Activated B cell treated with CpG ODN at 0.5 μM for 24 hours (primary cell): Measurements from ENCODE around the gene SERPIND1. TPM values are rescaled to one million over a fixed set of nuclear protein-coding genes. Genes with fewer than 3 reads are reported as not detected.

ENCODE experiments used
- ATAC-seq: fragments of 200-7000 bp; cut with Tn5 transposase; one replicate; pipeline ENCODE4 v1.10.0; 2021; ENCODE audit warnings: low read depth, mild to moderate bottlenecking, moderate library complexity
- CTCF ChIA-PET: fragments of 350-600 bp; sonication (Branson Sonifier 250); formaldehyde crosslinking; loops from one replicate; lab custom pipeline; 2021; ENCODE audit warnings: antibody characterized with exemption; lab: Charles Lee
- POLR2A ChIA-PET: fragments of 350-600 bp; sonication (Branson Sonifier 250); formaldehyde crosslinking; loops from one replicate; lab custom pipeline; 2021; ENCODE audit warnings: antibody characterized with exemption; lab: Charles Lee
- DNase-seq: peaks from one replicate; pipeline ENCODE4 v3.0.0; 2022
- H3K27ac Mint-ChIP-seq: one replicate; pipeline ENCODE4 v1.8.0; 2020; ENCODE audit warnings: mixed read lengths
- H3K27me3 Mint-ChIP-seq: one replicate; pipeline ENCODE4 v1.8.0; 2021; ENCODE audit warnings: mixed read lengths
- H3K36me3 Mint-ChIP-seq: one replicate; pipeline ENCODE4 v1.8.0; 2021; ENCODE audit warnings: low read depth, mixed read lengths
- H3K4me1 Mint-ChIP-seq: one replicate; pipeline ENCODE4 v1.8.0; 2021; ENCODE audit warnings: mixed read lengths
- H3K4me3 Mint-ChIP-seq: one replicate; pipeline ENCODE4 v1.8.0; 2020; ENCODE audit warnings: mild to moderate bottlenecking, mixed read lengths
- H3K9me3 Mint-ChIP-seq: one replicate; pipeline ENCODE4 v1.8.0; 2020; ENCODE audit warnings: mixed read lengths
- intact Hi-C: fragments of 100-400 bp; cut with micrococcal nuclease; formaldehyde crosslinking; loops from one replicate; pipeline ENCODE4 v1.15.1; 2024
- total RNA-seq: library from RNA; stranded (reverse); gene quantifications from 2 replicates; pipeline ENCODE4 v1.2.3, GENCODE V29; 2022
- TF ChIP-seq, protein P1 (sequence below): fragments of 200-600 bp; IDR thresholded peaks from one replicate; pipeline ENCODE4 v1.8.0; 2022; ENCODE audit warnings: antibody characterized with exemption, mild to moderate bottlenecking

Gene SERPIND1
- total RNA-seq, 1 donor from 2014 or later = not detected

DNA sequence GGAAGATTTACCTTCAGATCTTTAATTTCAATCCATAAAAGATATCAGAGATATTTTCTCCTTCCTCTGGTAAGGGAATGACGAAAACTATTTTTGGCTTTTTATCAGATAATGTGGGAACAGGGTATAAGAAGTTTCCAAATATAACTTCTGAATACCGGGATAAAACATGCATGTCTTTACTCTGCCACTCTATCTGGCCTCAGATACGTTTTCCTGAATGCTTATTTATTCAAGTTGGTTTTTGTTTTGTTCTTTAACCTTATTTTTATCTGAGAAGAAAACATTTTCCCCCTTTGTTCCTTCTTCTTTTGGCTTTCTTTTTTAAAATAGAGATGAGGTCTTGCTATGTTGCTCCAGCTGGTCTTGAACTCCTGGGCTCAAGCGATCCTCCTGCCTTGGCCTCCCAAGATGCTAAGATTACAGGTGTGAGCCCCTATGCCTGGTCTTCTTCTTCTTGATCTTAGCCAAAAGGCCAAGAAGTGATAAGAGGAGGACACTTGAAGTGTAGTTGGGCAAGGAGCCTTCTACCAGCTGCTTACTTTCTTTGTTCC is 1.5 kb downstream of the SERPIND1 start:
- Mint-ChIP-seq H3K4me3 (no peak overlapping the region), H3K9me3 (no peaks in the 10 kb centered on the region), H3K27me3 (no peaks in the 10 kb centered on the region), H3K36me3 (peaks cover 49% of the 10 kb centered on the region), H3K4me1 (no peaks in the 10 kb centered on the region), H3K27ac (no peak overlapping the region)
- intact Hi-C loops = no loop called here
- ChIA-PET CTCF (interaction anchor here (1.2 kb wide), 1 partner anchor 9 kb away, joined by 6 read pairs; no protein-coding TSS in a partner anchor), POLR2A (no interaction called here)
- ATAC-seq = no peak
- no peak for DNase-seq
- TF ChIP-seq, protein P1, sequence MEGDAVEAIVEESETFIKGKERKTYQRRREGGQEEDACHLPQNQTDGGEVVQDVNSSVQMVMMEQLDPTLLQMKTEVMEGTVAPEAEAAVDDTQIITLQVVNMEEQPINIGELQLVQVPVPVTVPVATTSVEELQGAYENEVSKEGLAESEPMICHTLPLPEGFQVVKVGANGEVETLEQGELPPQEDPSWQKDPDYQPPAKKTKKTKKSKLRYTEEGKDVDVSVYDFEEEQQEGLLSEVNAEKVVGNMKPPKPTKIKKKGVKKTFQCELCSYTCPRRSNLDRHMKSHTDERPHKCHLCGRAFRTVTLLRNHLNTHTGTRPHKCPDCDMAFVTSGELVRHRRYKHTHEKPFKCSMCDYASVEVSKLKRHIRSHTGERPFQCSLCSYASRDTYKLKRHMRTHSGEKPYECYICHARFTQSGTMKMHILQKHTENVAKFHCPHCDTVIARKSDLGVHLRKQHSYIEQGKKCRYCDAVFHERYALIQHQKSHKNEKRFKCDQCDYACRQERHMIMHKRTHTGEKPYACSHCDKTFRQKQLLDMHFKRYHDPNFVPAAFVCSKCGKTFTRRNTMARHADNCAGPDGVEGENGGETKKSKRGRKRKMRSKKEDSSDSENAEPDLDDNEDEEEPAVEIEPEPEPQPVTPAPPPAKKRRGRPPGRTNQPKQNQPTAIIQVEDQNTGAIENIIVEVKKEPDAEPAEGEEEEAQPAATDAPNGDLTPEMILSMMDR = no peak

DNA sequence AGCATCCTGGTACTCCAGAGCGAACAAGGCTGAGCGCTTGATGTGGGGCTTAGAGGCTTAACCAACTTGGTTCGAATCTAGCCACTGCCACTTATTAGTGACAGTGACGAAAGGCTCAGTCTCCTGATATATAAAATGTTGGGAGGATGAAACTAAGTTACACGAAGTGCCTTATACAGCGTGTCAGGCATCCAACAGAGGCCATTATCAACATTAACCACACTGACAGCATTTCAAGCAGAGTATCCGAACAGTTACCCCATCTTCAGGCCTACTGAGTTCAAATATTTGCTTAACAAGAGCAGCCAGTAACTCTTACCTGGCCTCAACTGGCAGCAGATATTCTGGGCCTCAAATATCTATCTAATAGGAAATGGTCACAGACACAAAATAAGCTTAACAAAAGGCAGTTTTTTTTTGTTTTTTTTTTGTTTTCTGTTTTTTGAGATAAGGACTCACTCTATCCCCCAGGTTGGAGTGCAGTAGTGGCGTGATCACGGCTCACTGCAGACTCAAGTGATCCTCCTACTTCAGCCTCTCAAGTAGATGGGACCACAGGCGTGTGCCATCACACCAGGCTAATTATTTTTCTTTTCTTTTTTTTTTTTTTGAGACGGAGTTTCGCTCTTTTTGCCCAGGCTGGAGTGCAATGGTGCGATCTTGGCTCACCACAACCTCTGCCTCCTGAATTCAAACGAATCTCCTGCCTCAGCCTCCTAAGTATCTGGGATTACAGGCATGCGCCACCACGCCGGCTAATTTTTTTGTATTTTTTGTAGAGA is 2.9 kb downstream of the SERPIND1 start:
- H3K27me3 Mint-ChIP-seq = no peaks in the 10 kb centered on the region
- ChIA-PET POLR2A (no interaction called here), CTCF (no interaction called here)
- H3K4me1 Mint-ChIP-seq = no peaks in the 10 kb centered on the region
- intact Hi-C loops = no loop called here
- H3K4me3 Mint-ChIP-seq = no peak overlapping the region
- DNase-seq (no peak), ATAC-seq (no peak)
- H3K36me3 Mint-ChIP-seq = peaks cover 47% of the 10 kb centered on the region
- H3K27ac Mint-ChIP-seq = no peak overlapping the region
- H3K9me3 Mint-ChIP-seq = no peaks in the 10 kb centered on the region
- TF ChIP-seq, protein P1 = no peak

DNA sequence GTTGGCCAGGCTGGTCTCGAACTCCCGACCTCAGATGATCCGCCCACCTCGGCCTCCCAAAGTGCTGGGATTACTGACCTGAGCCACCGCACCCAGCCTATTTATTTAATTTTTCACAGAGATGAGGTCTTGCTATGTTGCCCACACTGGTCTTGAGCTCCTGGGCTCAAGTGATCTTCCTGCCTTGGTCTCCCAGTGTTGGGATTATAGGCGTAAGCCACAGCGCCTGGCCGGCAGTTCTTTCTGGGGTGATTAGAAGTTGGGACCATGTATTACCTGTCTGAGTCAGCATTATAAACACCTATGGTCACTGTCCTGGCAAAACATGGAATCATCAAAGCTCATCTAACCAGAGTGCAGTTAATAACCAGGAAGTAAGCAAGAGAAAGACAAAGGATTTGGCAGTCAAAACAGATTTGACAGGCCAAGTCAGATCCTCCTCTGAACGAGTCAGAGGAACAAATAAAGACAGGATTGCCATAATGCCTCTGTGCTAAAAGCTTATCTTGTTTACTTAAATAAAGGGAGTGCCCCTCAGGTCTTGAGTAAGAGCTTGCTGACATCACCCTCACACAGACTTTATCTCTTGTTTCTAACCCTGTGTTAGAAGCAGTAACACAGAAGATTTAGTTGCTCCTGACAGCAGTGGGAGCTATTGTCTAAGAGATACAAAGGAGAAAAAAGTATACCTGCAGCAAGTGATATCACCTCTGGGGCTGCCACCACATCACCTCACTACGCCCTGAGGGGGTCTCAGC is 3.7 kb downstream of the SERPIND1 start:
- H3K4me3 Mint-ChIP-seq = no peak overlapping the region
- H3K27ac Mint-ChIP-seq = no peak overlapping the region
- H3K27me3 Mint-ChIP-seq = no peaks in the 10 kb centered on the region
- intact Hi-C loops = no loop called here
- H3K9me3 Mint-ChIP-seq = no peaks in the 10 kb centered on the region
- TF ChIP-seq, protein P1 = no peak
- H3K36me3 Mint-ChIP-seq = peaks cover 44% of the 10 kb centered on the region
- ATAC-seq (no peak), DNase-seq (no peak)
- no peaks in the 10 kb centered on the region for H3K4me1 Mint-ChIP-seq
- ChIA-PET CTCF (no interaction called here), POLR2A (no interaction called here)

DNA sequence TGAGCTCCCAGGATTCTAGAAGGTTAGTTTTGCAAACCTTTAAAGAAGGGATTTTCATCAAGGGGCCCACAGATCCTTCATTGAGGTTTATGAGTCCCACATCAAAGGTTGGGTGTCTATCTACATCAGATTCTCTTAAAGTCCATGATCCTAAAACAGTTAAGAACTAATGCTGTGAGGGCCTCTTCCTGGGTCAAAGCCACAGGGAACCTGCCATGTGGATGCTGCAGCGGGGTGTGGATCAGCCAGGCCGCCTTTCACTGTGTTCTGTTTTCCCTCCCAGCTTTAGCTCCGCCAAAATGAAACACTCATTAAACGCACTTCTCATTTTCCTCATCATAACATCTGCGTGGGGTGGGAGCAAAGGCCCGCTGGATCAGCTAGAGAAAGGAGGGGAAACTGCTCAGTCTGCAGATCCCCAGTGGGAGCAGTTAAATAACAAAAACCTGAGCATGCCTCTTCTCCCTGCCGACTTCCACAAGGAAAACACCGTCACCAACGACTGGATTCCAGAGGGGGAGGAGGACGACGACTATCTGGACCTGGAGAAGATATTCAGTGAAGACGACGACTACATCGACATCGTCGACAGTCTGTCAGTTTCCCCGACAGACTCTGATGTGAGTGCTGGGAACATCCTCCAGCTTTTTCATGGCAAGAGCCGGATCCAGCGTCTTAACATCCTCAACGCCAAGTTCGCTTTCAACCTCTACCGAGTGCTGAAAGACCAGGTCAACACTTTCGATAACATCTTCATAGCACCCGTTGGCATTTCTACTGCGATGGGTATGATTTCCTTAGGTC is 5.3 kb downstream of the SERPIND1 start:
- ChIA-PET CTCF (no interaction called here), POLR2A (no interaction called here)
- no peaks in the 10 kb centered on the region for H3K9me3 Mint-ChIP-seq
- ATAC-seq (no peak), DNase-seq (no peak)
- H3K27me3 Mint-ChIP-seq = no peaks in the 10 kb centered on the region
- intact Hi-C loops = no loop called here
- H3K27ac Mint-ChIP-seq = no peak overlapping the region
- H3K36me3 Mint-ChIP-seq = peaks cover 43% of the 10 kb centered on the region
- TF ChIP-seq, protein P1 = no peak
- peaks cover 11% of the 10 kb centered on the region for H3K4me1 Mint-ChIP-seq
- H3K4me3 Mint-ChIP-seq = no peak overlapping the region
